A549 (cell line): ENCODE measurements around the gene IFT43. TPM values are rescaled to one million over a fixed set of nuclear protein-coding genes. Genes with fewer than 3 reads are reported as not detected.

ENCODE experiments used
- ATAC-seq, 2 experiments: fragments of 200-7000 bp in 1 of 2; fragments of >200 bp in 1 of 2; cut with Nextera tagmentation in 1 of 2; cut with Tn5 transposase in 1 of 2; 3 replicates each; pipeline versions ENCODE4 v1.8.0 to v1.9.1; 2018 to 2020; ENCODE audit warnings: mild to moderate bottlenecking in 1 of 2, moderate library complexity in 1 of 2
- CTCF ChIA-PET: fragments of 300-600 bp; sonication (Branson Sonifier 250); formaldehyde crosslinking; extraction: SDS; loops from one replicate; lab custom pipeline; 2021; ENCODE audit warnings: antibody characterized with exemption, inconsistent platforms; lab: Yijun Ruan, JAX
- POLR2A ChIA-PET: fragments of 350-600 bp; formaldehyde crosslinking; extraction: SDS; loops from one replicate; lab custom pipeline; 2021; ENCODE audit warnings: antibody characterized with exemption, inconsistent platforms; lab: Yijun Ruan, JAX
- DNase-seq, 2 experiments: peaks; one replicate each; pipeline versions ENCODE4 v3.0.0 to v3.0.0-alpha.2; 2011 to 2016; ENCODE audit warnings: low read depth in 1 of 2, low spot score in 1 of 2
- FAIRE-seq: peaks from 2 replicates; lab custom pipeline; 2011; peaks lifted over from hg19 to GRCh38; lab: Jason Lieb, UNC
- H3K27ac ChIP-seq, 2 experiments: fragments of >200 bp; sonication (Bioruptor Twin); formaldehyde crosslinking; 3 replicates each; pipeline ENCODE4 v1.5.1; 2016 to 2017
- H3K4me1 ChIP-seq: fragments of >200 bp; sonication (Bioruptor Twin); formaldehyde crosslinking; 3 replicates; pipeline ENCODE4 v1.6.1; 2016
- H3K4me2 ChIP-seq: fragments of >200 bp; sonication (Bioruptor Twin); formaldehyde crosslinking; 3 replicates; pipeline ENCODE4 v1.6.1; 2016
- H3K4me3 ChIP-seq: fragments of >200 bp; sonication (Bioruptor Twin); formaldehyde crosslinking; 3 replicates; pipeline ENCODE4 v1.5.1; 2016
- H3K9me3 ChIP-seq: fragments of >200 bp; sonication (Bioruptor Twin); formaldehyde crosslinking; 3 replicates; pipeline ENCODE4 v1.6.1; 2016
- CEBPB ChIP-seq, 2 experiments: fragments of >200 bp in 1 of 2; sonication (Bioruptor Twin) in 1 of 2; formaldehyde crosslinking in 1 of 2; IDR thresholded peaks; 2 replicates each; pipeline ENCODE4 v1.6.1; 2012 to 2016
- ESRRA ChIP-seq: fragments of 150-350 bp; IDR thresholded peaks from 2 replicates; pipeline ENCODE4 v1.6.1; 2014; ENCODE audit warnings: mild to moderate bottlenecking, low read length, borderline replicate concordance
- FOXS1 ChIP-seq: fragments of 250-450 bp; sonication (Bioruptor Pico); IDR thresholded peaks from 2 replicates; pipeline ENCODE4 v1.5.0; 2020; ENCODE audit warnings: mild to moderate bottlenecking, moderate library complexity
- HOXA7 ChIP-seq: fragments of 250-450 bp; sonication (Bioruptor Pico); IDR thresholded peaks from 2 replicates; pipeline ENCODE4 v1.5.0; 2020; ENCODE audit warnings: mild to moderate bottlenecking, moderate library complexity
- HOXB13 ChIP-seq: fragments of 250-450 bp; sonication (Bioruptor Pico); IDR thresholded peaks from 2 replicates; pipeline ENCODE4 v1.5.0; 2020; ENCODE audit warnings: low read depth, mild to moderate bottlenecking, moderate library complexity
- HOXB5 ChIP-seq: fragments of 250-450 bp; sonication (Bioruptor Pico); IDR thresholded peaks from 2 replicates; pipeline ENCODE4 v1.5.0; 2020; ENCODE audit warnings: mild to moderate bottlenecking, moderate library complexity
- KDM1A ChIP-seq: fragments of 200-600 bp; sonication (generic); IDR thresholded peaks from 2 replicates; pipeline ENCODE4 v1.6.1; 2016; ENCODE audit warnings: low read depth, mild to moderate bottlenecking
- KDM5A ChIP-seq: fragments of 200-600 bp; sonication (generic); IDR thresholded peaks from 2 replicates; pipeline ENCODE4 v1.6.1; 2016; ENCODE audit warnings: antibody characterized with exemption, mild to moderate bottlenecking
- PHF8 ChIP-seq: fragments of 200-600 bp; sonication (generic); IDR thresholded peaks from 2 replicates; pipeline ENCODE4 v1.6.1; 2016; ENCODE audit warnings: low read depth, mild to moderate bottlenecking, antibody characterized with exemption, moderate library complexity, borderline replicate concordance
- POLR2A ChIP-seq: IDR thresholded peaks from 2 replicates; pipeline ENCODE4 v1.6.1; 2012; ENCODE audit warnings: mild to moderate bottlenecking, low read length
- RAD21 ChIP-seq, 2 experiments: fragments of >200 bp in 1 of 2; sonication (Bioruptor Twin) in 1 of 2; formaldehyde crosslinking in 1 of 2; IDR thresholded peaks in 1 of 2; conservative IDR thresholded peaks in 1 of 2; 2 replicates in 1 of 2; 3 replicates in 1 of 2; pipeline ENCODE4 v1.6.1; 2012 to 2018; ENCODE audit warnings: inconsistent platforms in 1 of 2
- RARB ChIP-seq: fragments of 250-450 bp; sonication (Bioruptor Pico); IDR thresholded peaks from 2 replicates; pipeline ENCODE4 v1.8.0; 2021; ENCODE audit warnings: mild to moderate bottlenecking, moderate library complexity
- RFX5 ChIP-seq: fragments of 450-650 bp; IDR thresholded peaks from 2 replicates; pipeline ENCODE4 v1.7.1; 2014; ENCODE audit warnings: antibody characterized with exemption, mild to moderate bottlenecking, moderate library complexity
- RNF2 ChIP-seq: fragments of 200-600 bp; sonication (generic); IDR thresholded peaks from 2 replicates; pipeline ENCODE4 v1.6.1; 2016; ENCODE audit warnings: low read depth, mild to moderate bottlenecking, antibody characterized with exemption, moderate library complexity, borderline replicate concordance
- TP53 ChIP-seq: fragments of 250-450 bp; sonication (Bioruptor Pico); IDR thresholded peaks from 2 replicates; pipeline ENCODE4 v1.5.0; 2021; ENCODE audit warnings: mild to moderate bottlenecking, moderate library complexity
- WGBS: methylation state at CpG from one replicate; pipeline ENCODE4 v1.1.6; 2017; ENCODE audit errors: missing lambda C conversion rate; 5-methylcytosine and 5-hydroxymethylcytosine counted together
- polyA plus RNA-seq, 4 experiments: library from polyadenylated mRNA; depleted of rRNA in 3 of 4; stranded (reverse); fragments of >200 nt; fragmentation: RNase III in 1 of 4; extraction: RNeasy Plus Mini Kit Qiagen cat#74134 plus additional on column Dnase treatment in 1 of 4; gene quantifications; 2 replicates in 3 of 4; 3 replicates in 1 of 4; pipeline ENCODE4 v1.2.3, GENCODE V29; 2011 to 2017
- TF ChIP-seq, protein P1 (sequence below): IDR thresholded peaks from 2 replicates; pipeline ENCODE4 v1.6.1; 2012
- TF ChIP-seq, protein P2 (sequence below): fragments of 250-450 bp; sonication (Bioruptor Pico); IDR thresholded peaks from 2 replicates; pipeline ENCODE4 v1.5.0; 2020; ENCODE audit warnings: low read depth, mild to moderate bottlenecking, moderate library complexity
- TF ChIP-seq, protein P3 (sequence below): fragments of >200 bp; sonication (Bioruptor Twin); formaldehyde crosslinking; IDR thresholded peaks from 3 replicates; pipeline ENCODE4 v1.5.1; 2016
- TF ChIP-seq, protein P4 (sequence below): fragments of >200 bp; sonication (Bioruptor Twin); formaldehyde crosslinking; IDR thresholded peaks from 2 replicates; pipeline ENCODE4 v1.6.1; 2016
- TF ChIP-seq, protein P5 (sequence below): fragments of 250-450 bp; sonication (Bioruptor Pico); IDR thresholded peaks from 2 replicates; pipeline ENCODE4 v1.5.0; 2021; ENCODE audit warnings: mild to moderate bottlenecking, moderate library complexity, borderline replicate concordance
- TF ChIP-seq, protein P6 (sequence below): fragments of >200 bp; sonication (Bioruptor Twin); formaldehyde crosslinking; IDR thresholded peaks from 3 replicates; pipeline ENCODE4 v1.6.1; 2016

The IFT43 gene
- polyA plus RNA-seq, 2 of the 4 experiments (the other 2 are of a cell fraction), result 46.4 to 49.4 TPM

DNA sequence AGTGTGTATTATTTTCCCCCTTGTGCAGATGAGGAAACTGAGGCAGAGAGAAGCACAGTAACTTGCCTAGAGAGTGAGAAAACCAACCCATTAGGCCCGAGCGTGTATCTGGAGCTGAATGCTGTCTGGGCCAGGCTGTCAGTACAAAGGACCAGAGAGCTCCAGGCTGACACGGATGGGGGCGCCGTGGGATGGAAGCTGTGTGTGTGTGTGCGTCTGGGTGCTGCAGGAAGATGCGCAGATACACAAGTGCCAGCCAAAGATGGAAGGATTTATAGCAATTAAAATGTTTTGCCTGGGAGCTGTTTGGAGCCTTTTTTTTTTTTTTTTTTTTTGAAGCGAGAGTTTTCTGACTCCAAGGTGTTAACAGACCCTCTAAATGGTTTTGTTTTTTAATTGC lies 112.5 kb downstream of the IFT43 start (continued):
- TF ChIP-seq TP53 (CRISPR knock-in tag) (no peak), HOXA7 (no peak), HOXB5 (CRISPR knock-in tag) (no peak)
- TF ChIP-seq, protein P1, sequence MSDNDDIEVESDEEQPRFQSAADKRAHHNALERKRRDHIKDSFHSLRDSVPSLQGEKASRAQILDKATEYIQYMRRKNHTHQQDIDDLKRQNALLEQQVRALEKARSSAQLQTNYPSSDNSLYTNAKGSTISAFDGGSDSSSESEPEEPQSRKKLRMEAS, result no peak
- TF ChIP-seq, protein P2, sequence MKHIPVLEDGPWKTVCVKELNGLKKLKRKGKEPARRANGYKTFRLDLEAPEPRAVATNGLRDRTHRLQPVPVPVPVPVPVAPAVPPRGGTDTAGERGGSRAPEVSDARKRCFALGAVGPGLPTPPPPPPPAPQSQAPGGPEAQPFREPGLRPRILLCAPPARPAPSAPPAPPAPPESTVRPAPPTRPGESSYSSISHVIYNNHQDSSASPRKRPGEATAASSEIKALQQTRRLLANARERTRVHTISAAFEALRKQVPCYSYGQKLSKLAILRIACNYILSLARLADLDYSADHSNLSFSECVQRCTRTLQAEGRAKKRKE (CRISPR knock-in tag), result no peak
- TF ChIP-seq, protein P3, sequence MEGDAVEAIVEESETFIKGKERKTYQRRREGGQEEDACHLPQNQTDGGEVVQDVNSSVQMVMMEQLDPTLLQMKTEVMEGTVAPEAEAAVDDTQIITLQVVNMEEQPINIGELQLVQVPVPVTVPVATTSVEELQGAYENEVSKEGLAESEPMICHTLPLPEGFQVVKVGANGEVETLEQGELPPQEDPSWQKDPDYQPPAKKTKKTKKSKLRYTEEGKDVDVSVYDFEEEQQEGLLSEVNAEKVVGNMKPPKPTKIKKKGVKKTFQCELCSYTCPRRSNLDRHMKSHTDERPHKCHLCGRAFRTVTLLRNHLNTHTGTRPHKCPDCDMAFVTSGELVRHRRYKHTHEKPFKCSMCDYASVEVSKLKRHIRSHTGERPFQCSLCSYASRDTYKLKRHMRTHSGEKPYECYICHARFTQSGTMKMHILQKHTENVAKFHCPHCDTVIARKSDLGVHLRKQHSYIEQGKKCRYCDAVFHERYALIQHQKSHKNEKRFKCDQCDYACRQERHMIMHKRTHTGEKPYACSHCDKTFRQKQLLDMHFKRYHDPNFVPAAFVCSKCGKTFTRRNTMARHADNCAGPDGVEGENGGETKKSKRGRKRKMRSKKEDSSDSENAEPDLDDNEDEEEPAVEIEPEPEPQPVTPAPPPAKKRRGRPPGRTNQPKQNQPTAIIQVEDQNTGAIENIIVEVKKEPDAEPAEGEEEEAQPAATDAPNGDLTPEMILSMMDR, result no peak

DNA sequence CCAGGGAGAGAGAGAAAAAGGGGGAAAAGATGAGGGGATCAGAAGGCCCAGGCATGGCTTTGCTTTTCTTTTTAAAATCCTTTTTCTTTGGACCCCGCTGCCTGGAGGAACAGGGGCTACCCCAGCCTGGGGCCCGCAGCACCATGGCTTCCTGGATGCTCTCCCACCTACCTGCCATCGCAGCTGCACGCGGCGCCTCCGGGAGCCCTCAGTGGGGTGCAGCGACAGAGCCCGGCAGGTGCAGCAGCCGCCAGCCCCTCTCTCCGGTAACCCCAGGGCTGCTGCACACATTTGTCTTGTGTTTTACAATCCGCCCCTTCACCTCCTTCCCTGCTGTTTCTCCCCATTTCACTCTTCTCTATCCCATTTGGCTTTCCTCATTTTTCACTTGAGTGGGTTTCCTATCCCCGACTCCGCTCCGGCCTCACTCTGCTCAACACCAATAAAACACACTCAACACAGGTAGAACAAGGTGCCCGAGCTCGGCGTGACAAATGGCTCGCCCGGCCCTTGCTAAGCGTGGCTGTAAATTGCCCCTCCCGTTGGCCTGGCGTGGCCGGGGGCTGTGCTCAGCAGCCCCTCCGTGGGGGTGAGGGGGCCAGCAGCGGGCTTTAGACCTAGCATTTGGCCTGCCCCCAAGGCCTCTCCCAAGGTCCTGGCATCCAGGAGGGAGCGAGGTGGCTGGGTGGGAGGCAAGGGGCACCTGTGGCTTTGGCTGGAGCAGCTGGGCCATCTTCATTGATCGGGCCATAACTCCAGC lies 113.5 kb downstream of the IFT43 start:
- TF ChIP-seq, protein P4, sequence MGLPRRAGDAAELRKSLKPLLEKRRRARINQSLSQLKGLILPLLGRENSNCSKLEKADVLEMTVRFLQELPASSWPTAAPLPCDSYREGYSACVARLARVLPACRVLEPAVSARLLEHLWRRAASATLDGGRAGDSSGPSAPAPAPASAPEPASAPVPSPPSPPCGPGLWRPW, result no peak
- TF ChIP-seq, protein P5, sequence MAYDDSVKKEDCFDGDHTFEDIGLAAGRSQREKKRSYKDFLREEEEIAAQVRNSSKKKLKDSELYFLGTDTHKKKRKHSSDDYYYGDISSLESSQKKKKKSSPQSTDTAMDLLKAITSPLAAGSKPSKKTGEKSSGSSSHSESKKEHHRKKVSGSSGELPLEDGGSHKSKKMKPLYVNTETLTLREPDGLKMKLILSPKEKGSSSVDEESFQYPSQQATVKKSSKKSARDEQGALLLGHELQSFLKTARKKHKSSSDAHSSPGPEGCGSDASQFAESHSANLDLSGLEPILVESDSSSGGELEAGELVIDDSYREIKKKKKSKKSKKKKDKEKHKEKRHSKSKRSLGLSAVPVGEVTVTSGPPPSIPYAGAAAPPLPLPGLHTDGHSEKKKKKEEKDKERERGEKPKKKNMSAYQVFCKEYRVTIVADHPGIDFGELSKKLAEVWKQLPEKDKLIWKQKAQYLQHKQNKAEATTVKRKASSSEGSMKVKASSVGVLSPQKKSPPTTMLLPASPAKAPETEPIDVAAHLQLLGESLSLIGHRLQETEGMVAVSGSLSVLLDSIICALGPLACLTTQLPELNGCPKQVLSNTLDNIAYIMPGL (CRISPR knock-in tag), result no peak
- TF ChIP-seq RNF2 (no peak), HOXB13 (CRISPR knock-in tag) (no peak), CEBPB (IDR thresholded peaks at IDR 0.05) (no peak), KDM1A (no peak), FOXS1 (CRISPR knock-in tag) (no peak), RFX5 (no peak), KDM5A (no peak), PHF8 (no peak)
- H3K27ac ChIP-seq, result no peak overlapping the region
- FAIRE-seq, result no peak
- DNase-seq, result no peak
- ATAC-seq, result no peak
- no peak overlapping the region for H3K4me3 ChIP-seq
- ChIA-PET CTCF (no interaction called here), POLR2A (no interaction called here)
- no peaks in the 10 kb centered on the region for H3K9me3 ChIP-seq
- WGBS, result 71% methylated on average over 25 of the region's 28 CpGs
- no peak overlapping the region for H3K4me2 ChIP-seq
- H3K4me1 ChIP-seq, result no peaks in the 10 kb centered on the region

DNA sequence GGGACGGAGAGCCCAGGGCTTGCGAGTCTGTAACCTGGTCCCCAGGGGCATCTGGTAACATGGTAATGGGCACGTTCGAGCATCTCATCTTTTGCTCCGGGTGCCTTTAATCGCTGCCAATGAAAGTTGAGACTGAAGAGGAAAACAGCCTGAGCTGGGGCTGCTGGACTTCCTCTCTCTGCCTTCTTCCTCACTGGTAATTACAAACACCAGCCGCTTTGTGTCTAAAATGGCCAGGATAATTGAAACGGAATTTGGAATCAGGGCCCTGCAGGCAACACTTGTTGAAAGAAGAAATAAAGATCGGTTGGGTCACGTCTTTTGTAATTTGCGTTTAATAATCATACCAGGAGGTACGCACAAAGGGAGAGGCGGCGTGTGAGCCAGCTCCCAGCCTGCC lies 114.7 kb downstream of the IFT43 start:
- H3K27ac ChIP-seq, result no peak overlapping the region
- H3K4me3 ChIP-seq, result no peak overlapping the region
- DNase-seq (no peak), FAIRE-seq (no peak), ATAC-seq (no peak)
- no peak overlapping the region for H3K4me2 ChIP-seq
- 62% methylated on average over 14 of the region's 14 CpGs for WGBS
- no peaks in the 10 kb centered on the region for H3K9me3 ChIP-seq
- POLR2A ChIA-PET, result no interaction called here
- CTCF ChIA-PET, result interaction anchor here (1.1 kb wide), 1 partner anchor 12 kb away, joined by 3 read pairs; no protein-coding TSS in a partner anchor
- no peaks in the 10 kb centered on the region for H3K4me1 ChIP-seq
- no peak for TF ChIP-seq HOXB13 (CRISPR knock-in tag)
- TF ChIP-seq, protein P5 (CRISPR knock-in tag), result no peak
- TF ChIP-seq, protein P1, result no peak
- TF ChIP-seq, protein P6, sequence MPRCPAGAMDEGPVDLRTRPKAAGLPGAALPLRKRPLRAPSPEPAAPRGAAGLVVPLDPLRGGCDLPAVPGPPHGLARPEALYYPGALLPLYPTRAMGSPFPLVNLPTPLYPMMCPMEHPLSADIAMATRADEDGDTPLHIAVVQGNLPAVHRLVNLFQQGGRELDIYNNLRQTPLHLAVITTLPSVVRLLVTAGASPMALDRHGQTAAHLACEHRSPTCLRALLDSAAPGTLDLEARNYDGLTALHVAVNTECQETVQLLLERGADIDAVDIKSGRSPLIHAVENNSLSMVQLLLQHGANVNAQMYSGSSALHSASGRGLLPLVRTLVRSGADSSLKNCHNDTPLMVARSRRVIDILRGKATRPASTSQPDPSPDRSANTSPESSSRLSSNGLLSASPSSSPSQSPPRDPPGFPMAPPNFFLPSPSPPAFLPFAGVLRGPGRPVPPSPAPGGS, result no peak
- no peak for TF ChIP-seq POLR2A
- TF ChIP-seq ESRRA, result no peak
- no peak for TF ChIP-seq RAD21 (conservative IDR thresholded peaks at IDR 0.05 in 1 of 2, IDR thresholded peaks at IDR 0.05 in 1 of 2)
- TF ChIP-seq RARB (CRISPR knock-in tag), result no peak
